Gastroesophageal sphincter (tissue), 3 donors: Measurements from ENCODE around the gene SEMA3D.

Source experiments
- POLR2A ChIP-seq, 2 donors: fragments of 450-650 bp; IDR thresholded peaks; one replicate each; pipeline ENCODE4 v1.6.1; 2017; ENCODE audit warnings: antibody characterized with exemption in 2 of 2, mild to moderate bottlenecking in 2 of 2, moderate library complexity in 1 of 2
- TF ChIP-seq, protein P1 (sequence below), 4 experiments: fragments of 200-600 bp in 2 of 4; fragments of 450-650 bp in 2 of 4; sonication (generic) in 1 of 4; IDR thresholded peaks; one replicate each; pipeline ENCODE4 v1.5.1; 2017 to 2019; ENCODE audit warnings: antibody characterized with exemption in 4 of 4, mild to moderate bottlenecking in 2 of 4, moderate library complexity in 2 of 4

GRCh38 chr7:85150624-85151023, 36.2 kb downstream of the SEMA3D start:
- TF ChIP-seq, protein P1, sequence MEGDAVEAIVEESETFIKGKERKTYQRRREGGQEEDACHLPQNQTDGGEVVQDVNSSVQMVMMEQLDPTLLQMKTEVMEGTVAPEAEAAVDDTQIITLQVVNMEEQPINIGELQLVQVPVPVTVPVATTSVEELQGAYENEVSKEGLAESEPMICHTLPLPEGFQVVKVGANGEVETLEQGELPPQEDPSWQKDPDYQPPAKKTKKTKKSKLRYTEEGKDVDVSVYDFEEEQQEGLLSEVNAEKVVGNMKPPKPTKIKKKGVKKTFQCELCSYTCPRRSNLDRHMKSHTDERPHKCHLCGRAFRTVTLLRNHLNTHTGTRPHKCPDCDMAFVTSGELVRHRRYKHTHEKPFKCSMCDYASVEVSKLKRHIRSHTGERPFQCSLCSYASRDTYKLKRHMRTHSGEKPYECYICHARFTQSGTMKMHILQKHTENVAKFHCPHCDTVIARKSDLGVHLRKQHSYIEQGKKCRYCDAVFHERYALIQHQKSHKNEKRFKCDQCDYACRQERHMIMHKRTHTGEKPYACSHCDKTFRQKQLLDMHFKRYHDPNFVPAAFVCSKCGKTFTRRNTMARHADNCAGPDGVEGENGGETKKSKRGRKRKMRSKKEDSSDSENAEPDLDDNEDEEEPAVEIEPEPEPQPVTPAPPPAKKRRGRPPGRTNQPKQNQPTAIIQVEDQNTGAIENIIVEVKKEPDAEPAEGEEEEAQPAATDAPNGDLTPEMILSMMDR (IDR thresholded peaks at IDR 0.05): no peak
- no peak for TF ChIP-seq POLR2A (IDR thresholded peaks at IDR 0.05)
